NCI-H2029 (cell line): ENCODE results near the gene CELF5.

Experiments
- DNase-seq: peaks from one replicate; lab custom pipeline; 2025; lab: John Stamatoyannopoulos, UW

The CELF5 gene

GRCh38 chr19:3224346-3225168, at the start of gene CELF5:
CELF5 (plus strand) TSS chr19:3224661; CDS start chr19:3224740, 79 bp downstream.
- DNase-seq, result peak; percentile 26

- DNase-seq, result peak; percentile 35
Observed at GRCh38 chr19:3175781-3176714, 48.4 kb upstream of the CELF5 start.

GRCh38 chr19:3176715-3177501, 47.6 kb upstream of the CELF5 start:
- DNase-seq, result no peak

GRCh38 chr19:3178377-3178972, 46.0 kb upstream of the CELF5 start, which contains the start of gene S1PR4:
S1PR4 (plus strand) TSS chr19:3178769; CDS start chr19:3178793, 24 bp downstream.
- no peak for DNase-seq

DNA sequence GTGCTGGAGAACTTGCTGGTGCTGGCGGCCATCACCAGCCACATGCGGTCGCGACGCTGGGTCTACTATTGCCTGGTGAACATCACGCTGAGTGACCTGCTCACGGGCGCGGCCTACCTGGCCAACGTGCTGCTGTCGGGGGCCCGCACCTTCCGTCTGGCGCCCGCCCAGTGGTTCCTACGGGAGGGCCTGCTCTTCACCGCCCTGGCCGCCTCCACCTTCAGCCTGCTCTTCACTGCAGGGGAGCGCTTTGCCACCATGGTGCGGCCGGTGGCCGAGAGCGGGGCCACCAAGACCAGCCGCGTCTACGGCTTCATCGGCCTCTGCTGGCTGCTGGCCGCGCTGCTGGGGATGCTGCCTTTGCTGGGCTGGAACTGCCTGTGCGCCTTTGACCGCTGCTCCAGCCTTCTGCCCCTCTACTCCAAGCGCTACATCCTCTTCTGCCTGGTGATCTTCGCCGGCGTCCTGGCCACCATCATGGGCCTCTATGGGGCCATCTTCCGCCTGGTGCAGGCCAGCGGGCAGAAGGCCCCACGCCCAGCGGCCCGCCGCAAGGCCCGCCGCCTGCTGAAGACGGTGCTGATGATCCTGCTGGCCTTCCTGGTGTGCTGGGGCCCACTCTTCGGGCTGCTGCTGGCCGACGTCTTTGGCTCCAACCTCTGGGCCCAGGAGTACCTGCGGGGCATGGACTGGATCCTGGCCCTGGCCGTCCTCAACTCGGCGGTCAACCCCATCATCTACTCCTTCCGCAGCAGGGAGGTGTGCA, 45.3 kb upstream of the CELF5 start:
- no peak for DNase-seq

- DNase-seq, result no peak
Observed at GRCh38 chr19:3179739-3180293, 44.6 kb upstream of the CELF5 start.

DNA sequence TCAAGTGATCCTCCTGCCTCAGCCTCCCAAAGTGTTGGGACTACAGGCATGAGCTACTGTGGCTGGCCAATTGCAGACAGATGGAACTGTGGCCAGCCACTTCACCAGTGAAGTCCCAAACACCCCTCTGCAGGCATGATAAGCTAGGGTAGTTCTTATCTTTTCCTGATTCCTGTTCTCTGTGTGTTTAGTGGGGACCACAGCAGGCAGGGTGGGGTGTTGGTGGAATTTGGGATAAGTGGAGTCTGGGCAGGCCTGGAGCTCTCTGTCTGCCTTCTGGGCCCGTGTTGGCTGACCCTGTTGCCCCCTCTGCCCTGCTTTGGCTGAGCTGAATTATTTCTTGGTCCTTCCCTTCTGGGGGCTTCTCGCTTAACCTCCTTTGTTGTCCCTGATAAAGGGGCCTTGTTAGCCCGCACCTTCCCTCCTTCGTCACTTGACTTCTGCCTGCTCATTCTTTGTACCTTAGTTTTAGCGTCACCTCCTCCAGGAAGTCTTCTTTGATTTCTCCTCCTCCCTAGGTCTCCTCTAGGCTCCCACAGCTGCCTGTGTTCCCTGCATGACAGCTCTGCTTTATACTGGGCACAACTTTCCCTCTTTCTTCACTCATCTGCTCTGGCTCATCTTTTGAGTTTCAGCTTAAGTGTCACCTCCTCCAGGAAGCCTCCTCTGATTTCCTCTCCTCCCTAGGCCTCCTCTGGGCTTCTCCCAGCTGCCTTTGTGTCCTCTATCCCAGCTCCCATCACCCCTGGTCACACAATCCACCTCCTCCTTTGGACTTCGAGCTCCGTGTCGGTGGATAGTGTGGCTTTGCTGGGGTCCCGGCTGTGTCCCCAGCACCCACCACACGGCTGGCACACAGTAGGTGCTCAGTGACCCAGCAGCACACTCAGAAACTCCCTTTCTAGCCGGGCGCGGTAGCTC, 40.5 kb upstream of the CELF5 start:
- DNase-seq, result no peak

- peak; percentile 57 for DNase-seq
Observed at GRCh38 chr19:3184847-3185460, 39.5 kb upstream of the CELF5 start.

DNA sequence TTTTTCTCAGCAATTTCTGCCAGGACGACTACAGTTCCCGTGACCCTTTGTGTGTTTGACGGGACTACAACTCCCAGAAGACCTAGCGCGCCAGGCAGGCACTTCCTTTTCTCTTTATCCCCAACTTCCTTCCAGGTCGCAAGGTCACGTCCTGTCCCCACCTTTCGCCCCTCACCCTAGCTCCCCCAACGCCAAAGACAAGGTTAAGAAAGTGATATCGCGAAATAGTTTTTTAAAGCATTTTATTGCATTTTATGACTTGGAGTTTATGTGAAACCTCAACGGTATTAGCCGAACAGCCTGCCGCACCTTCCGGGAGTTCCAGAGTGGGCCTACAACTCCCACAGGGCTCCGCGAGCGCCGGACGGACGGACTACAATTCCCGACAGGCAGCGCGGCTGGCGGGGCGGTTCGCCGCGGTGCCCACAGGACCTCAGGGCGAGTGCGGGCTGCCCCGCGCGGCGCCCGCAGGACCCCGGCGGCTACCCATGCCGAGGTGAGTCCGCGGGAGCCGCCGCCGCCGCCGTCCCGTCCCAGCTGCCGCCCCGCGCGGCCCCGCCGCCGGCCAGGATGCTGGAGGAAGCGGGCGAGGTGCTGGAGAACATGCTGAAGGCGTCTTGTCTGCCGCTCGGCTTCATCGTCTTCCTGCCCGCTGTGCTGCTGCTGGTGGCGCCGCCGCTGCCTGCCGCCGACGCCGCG, 38.9 kb upstream of the CELF5 start, which contains the start of gene NCLN:
Gene NCLN (plus strand): TSS at position 470 of the 699 bp plus-strand sequence. CDS start 101 bp downstream, at position 571.
- peak; percentile 91 for DNase-seq

DNA sequence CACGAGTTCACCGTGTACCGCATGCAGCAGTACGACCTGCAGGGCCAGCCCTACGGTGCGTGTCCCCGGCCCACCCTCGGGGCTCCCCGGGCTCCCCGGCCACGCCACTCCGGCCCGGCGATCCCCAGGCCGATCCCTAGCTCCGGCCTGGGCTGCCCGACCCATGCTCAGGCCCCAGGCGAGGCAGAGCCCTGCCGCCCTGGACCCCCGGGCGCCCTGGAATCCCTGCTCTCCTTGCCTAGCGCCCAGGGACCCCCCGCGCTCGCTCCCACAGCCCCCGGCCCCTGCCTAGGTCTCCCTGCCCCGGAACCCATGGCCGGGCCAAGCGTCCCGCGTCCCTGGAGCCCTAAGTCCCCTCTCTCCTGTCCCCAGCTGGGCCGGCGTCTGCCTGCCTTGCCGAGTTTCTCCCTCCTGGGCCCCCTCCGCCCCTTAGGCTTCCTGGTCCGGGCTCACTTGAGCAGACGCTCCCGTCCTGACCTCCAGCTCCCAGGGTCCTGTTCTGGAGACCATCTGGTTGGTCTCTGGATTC, 38.2 kb upstream of the CELF5 start:
- DNase-seq, result no peak

DNA sequence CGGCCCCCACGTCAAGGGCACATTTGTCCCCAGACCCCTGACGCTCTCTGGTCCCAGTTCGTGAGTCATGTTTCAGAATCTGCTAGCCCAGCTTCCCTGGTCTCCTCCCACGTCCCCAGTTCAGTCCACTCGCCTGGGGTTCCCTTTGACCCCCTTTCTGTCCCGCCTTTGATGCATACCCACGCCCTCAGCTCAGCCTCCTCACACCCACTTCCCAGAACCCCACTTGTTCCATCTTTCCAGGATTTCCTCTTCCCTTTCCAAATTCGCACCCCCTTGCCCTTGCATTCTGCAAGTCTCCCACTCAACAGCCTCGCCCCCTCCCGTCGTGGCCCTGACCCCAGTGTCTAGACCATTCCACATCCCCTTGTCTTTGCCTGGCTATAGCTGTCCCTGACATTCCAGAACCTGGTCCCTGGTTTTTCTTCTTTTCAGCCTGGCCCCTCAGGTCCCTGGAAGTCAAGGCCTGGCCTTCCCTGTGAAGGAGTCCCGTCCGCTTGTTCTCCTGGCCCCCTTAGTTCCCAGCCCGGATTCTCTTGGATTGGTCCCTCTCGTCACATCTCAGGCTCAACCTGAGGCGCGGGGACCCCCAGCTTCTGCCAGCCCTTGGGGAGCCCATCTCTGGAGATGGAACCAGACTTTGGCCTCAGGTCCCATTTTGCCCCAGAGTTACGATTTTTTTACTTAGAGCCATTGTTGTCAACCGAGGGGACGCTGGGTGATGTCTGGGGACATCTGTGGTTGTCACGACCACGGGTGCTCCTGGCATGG, 37.4 kb upstream of the CELF5 start:
- no peak for DNase-seq

DNA sequence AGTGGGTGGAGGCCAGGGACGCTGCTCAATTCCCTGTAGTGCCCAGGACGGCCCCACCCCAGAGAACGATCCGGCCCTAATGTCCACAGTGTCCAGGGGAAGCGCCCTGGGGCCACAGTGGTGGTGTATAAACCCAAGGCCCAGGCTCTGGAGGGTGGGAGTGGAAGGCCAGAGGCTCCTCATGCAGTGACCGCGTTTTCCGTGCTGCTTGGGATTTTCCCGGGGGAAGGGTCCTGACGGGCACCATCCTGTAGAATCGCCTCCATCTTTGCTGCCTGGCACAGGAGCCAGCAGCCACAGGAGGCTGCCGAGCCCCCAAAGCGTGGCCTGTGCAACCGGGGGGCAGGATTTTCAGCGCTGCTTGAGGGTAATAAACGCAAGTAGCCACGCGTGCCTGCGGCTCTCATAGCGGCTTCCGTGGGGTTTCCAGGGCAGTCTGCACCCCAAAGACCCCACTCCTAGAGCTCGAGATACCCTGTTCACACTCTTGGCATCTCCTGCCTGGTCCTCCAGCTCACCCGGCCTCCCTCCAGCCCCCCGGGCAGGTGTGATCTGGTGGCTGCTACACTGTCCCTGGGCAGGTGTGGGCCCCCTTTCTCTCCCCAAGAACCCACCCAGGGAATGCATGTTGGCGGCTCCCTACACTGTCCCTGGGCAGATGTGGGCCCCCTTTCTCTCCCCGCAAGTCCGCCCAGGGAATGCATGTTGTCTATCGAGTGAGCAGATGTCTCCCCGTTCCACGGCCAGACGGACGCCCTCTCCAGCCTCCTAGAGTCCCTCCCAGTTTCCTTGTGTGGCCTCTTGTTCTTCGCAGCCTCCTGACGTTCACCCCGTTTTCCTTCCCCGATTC, 36.6 kb upstream of the CELF5 start:
- DNase-seq, result no peak

- DNase-seq, result no peak
Observed at GRCh38 chr19:3188627-3189596, 35.5 kb upstream of the CELF5 start.

- no peak for DNase-seq
Observed at GRCh38 chr19:3189702-3190469, 34.6 kb upstream of the CELF5 start.
